ENCODE measurements around the gene DUSP8. TPM values are rescaled to one million over a fixed set of nuclear protein-coding genes. Genes with fewer than 3 reads are reported as not detected.

Gene DUSP8
- total RNA-seq, 1 donor from 2014 or later, result 2.4 TPM

DNA sequence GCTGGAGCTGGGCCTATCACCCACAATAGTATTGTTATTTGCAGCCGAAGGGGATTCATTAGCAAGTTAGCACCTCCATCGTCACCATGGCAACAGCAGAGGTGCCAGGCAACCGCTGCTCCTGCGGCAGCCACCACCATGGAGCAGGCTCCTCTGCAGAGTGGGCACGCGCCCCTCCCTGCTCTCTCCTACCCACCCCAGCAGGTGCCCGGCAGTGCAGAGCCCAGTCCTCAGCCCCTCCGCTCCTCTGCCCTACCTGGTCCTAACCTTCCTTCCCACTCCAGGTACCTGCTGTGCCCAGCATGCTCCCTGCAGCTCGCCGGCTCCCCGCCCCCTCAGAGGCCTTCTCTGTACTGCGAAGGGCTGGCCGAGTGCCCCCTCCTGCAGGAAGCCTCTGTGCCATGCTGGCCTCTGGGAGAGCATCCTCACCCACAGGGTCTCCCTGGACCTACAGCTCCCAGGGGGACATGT lies 3.6 kb downstream of the DUSP8 start:
- H3K36me3 Mint-ChIP-seq (ENCODE audit: low read depth), result no peaks in the 10 kb centered on the region
- H3K4me1 Mint-ChIP-seq (ENCODE audit: low read depth), result no peaks in the 10 kb centered on the region
- intact Hi-C loops (cut with micrococcal nuclease), result no loop called here
- H3K27me3 Mint-ChIP-seq (ENCODE audit: insufficient read depth), result peaks cover 16% of the 10 kb centered on the region
- H3K27ac Mint-ChIP-seq, result no peak overlapping the region
- no peaks in the 10 kb centered on the region for H3K9me3 Mint-ChIP-seq
- no peak overlapping the region for H3K4me3 Mint-ChIP-seq
- no peak for DNase-seq (ENCODE audit: low spot score)

DNA sequence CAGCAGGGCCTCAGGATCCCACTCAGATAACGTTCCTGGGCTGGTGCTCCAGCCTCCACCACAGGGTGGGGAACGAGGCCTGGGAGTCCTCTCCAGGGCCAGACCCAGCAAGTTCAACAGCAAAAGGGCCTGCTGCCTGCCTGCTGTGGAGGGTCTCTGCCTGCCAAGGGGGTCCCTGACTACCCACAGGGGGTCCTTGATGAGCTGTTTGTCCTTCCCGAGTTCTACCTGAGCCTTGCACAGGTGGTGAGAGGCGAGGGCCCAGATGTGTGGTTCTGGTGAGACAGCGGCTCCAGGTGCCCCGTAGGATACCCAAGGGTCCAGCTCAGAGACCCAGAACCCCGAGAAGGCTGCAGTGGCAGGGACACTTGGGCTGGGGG lies 4.4 kb downstream of the DUSP8 start:
- H3K27ac Mint-ChIP-seq, result no peak overlapping the region
- H3K36me3 Mint-ChIP-seq (ENCODE audit: low read depth), result no peaks in the 10 kb centered on the region
- H3K4me3 Mint-ChIP-seq, result no peak overlapping the region
- no peaks in the 10 kb centered on the region for H3K9me3 Mint-ChIP-seq
- H3K27me3 Mint-ChIP-seq (ENCODE audit: insufficient read depth), result peaks cover 14% of the 10 kb centered on the region
- H3K4me1 Mint-ChIP-seq (ENCODE audit: low read depth), result no peaks in the 10 kb centered on the region
- intact Hi-C loops (cut with micrococcal nuclease), result no loop called here
- no peak for DNase-seq (ENCODE audit: low spot score)

DNA sequence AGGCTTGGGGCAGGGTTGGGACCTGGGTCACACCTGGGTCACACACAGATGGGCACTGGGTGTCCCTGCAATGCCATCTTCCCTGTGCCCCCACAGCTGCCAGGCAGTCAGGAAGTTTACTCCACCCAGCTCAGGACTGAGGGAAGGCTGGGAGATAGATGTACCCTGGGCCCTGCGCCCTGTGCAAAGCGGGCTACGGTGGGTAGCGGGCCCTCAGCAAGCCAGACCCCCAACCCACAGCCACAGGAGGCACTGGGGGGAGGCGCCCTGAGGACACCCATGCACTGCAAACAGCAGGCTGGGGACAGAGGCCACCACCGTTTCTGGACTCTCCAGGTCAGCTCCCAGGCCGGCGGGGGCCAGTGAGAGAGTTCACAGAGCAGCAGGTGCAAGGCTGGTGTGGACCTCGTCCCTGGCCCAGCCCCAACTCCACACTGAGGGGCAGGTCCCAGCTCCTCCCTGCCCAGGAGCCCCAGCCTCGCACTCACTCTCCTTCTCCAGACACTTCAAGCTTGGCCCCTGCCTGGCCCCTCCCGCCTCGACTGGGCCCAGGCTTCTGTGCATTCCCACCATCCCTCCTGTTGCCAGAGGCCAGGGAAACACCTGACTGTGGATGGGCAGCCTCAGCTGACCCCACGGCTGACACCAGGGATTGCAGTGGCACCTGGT lies 4.9 kb downstream of the DUSP8 start:
- Mint-ChIP-seq H3K4me3 (no peak overlapping the region), H3K4me1 (ENCODE audit: low read depth) (no peaks in the 10 kb centered on the region), H3K27me3 (ENCODE audit: insufficient read depth) (peaks cover 14% of the 10 kb centered on the region), H3K27ac (no peak overlapping the region), H3K36me3 (ENCODE audit: low read depth) (no peaks in the 10 kb centered on the region), H3K9me3 (no peaks in the 10 kb centered on the region)
- no peak for DNase-seq (ENCODE audit: low spot score)
- intact Hi-C loops (cut with micrococcal nuclease), result no loop called here

DNA sequence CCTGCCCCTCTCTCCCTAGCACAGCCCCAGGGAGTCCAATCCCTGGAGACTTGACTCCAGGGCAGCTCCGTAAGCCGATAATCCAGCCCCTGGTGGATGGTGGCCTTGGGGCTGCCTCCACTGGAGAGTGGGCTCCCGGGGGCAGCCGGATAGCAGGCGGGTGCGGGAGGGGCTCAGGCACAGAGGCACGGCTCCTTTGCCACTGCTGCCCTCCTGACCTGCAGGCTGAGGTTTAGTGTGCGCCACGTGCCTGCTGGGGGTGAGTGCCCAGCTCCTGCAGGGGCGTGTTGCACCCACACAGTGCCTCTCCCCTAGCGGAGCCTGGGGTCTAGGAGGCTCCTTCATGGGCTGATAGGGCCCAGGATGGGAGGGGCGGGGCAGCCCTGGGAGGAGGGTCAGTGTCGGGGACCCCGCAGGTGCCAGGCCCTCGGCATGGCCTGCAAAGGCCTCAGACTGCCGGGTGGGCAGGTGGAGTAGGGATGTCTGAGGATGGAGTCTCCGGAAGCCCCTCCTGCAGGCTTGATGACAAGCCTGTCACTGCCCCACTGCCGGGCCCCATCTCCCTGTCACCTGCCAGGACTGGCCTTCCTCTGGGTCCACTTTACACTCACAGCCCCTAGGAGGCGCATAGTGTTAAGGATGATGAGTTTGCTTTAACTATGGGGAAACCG lies 5.6 kb downstream of the DUSP8 start:
- H3K9me3 Mint-ChIP-seq, result no peaks in the 10 kb centered on the region
- intact Hi-C loops (cut with micrococcal nuclease), result no loop called here
- H3K36me3 Mint-ChIP-seq (ENCODE audit: low read depth), result no peaks in the 10 kb centered on the region

DNA sequence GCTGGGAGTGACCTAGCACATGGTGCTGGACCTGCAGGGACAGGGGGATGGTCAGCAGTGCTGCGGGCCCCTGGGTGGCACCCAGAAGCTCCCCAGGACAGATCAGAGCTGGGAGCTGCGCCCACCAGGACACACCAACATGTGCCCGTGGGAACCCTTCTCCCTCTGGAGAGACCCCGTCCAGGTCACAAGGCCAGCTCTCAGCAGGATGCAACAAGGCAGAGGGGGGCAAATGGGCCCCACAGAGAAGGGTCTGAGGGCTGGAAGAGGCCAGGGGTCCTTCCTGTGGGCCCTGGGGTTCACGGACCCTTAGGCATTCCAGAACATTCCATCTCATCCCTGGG lies 6.2 kb downstream of the DUSP8 start:
- Mint-ChIP-seq H3K36me3 (ENCODE audit: low read depth) (no peaks in the 10 kb centered on the region), H3K27ac (no peak overlapping the region), H3K4me1 (ENCODE audit: low read depth) (no peaks in the 10 kb centered on the region), H3K9me3 (no peaks in the 10 kb centered on the region), H3K27me3 (ENCODE audit: insufficient read depth) (peaks cover 12% of the 10 kb centered on the region), H3K4me3 (no peak overlapping the region)
- intact Hi-C loops (cut with micrococcal nuclease), result no loop called here
- DNase-seq (ENCODE audit: low spot score), result no peak

More for the DNA sequence above, 5.6 kb downstream of the DUSP8 start:
- H3K4me3 Mint-ChIP-seq, result no peak overlapping the region
- DNase-seq (ENCODE audit: low spot score), result no peak
- no peaks in the 10 kb centered on the region for H3K4me1 Mint-ChIP-seq (ENCODE audit: low read depth)
- peaks cover 14% of the 10 kb centered on the region for H3K27me3 Mint-ChIP-seq (ENCODE audit: insufficient read depth)
- no peak overlapping the region for H3K27ac Mint-ChIP-seq

DNA sequence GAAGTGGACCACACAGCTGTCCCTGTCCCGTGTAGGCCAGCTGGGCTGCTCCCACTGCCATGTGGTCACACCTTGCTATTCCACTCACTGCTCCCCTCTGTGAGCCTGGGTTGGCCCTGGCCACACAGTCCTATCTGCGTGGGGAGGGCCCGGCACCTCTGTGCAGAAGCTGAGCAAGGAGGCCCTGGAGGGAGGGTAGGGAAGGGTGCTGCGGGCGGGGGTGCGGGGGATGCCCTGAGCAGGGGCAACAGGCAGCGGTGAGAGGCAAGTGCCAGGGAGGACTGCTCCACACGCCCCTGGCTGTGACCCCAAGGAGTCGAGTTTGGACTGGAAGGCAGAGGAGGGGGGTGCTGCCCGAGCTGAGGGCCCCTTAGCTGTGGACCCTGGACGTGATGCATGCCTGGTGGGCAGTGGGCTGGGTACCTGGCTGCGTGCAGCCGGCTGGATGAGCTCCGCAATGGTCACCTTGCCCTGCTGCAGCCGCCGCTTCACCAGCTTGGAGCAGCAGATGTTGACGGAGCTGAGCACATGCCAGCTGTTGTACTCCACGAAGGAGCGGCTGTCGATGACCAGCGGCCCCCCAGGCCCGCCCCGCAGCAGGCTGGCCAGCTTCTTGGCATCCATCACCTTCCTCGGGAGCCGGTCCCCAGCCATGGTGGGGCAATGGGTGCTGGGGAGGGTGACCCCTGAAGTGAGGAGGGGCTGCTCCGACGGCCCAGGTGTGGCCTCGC lies 6.7 kb downstream of the DUSP8 start:
- H3K36me3 Mint-ChIP-seq (ENCODE audit: low read depth), result no peaks in the 10 kb centered on the region
- H3K4me3 Mint-ChIP-seq, result no peak overlapping the region
- DNase-seq (ENCODE audit: low spot score), result no peak
- no peaks in the 10 kb centered on the region for H3K4me1 Mint-ChIP-seq (ENCODE audit: low read depth)
- no peak overlapping the region for H3K27ac Mint-ChIP-seq
- H3K27me3 Mint-ChIP-seq (ENCODE audit: insufficient read depth), result peaks cover 9% of the 10 kb centered on the region
- H3K9me3 Mint-ChIP-seq, result no peaks in the 10 kb centered on the region
- intact Hi-C loops (cut with micrococcal nuclease), result no loop called here

DNA sequence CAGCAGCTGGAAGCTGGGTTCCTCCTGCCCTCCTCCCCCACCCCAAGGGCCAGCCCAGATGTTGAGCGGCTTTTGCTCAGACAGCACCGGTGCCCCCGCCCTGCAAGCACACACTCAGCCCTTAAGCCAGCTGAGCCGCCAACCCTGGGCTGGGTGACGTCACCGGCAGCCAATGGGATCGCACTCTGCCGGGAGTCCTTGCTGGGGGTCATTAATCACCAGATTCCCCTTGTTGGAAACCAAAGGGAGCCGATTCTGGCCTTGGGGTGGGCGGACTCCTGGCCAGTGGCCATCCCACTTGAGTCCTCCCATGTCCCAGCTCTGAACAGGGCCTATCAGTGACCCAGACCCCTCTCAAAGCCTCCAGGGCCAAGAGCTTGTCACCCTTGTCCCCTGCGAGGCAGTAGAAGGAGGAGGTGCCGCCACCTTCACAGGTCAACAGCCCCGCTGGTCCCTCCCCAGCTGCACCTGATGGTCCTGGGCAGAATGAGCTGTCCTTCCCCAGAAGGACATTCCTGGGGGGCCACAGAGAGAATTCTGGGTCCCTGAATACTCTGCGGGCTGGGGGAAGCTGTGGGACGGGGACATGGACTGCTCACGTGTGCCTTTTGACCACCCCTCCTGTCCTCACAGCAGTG lies 7.4 kb downstream of the DUSP8 start:
- Mint-ChIP-seq H3K9me3 (no peaks in the 10 kb centered on the region), H3K27me3 (ENCODE audit: insufficient read depth) (peaks cover 5% of the 10 kb centered on the region), H3K36me3 (ENCODE audit: low read depth) (no peaks in the 10 kb centered on the region), H3K4me1 (ENCODE audit: low read depth) (no peaks in the 10 kb centered on the region), H3K4me3 (no peak overlapping the region), H3K27ac (no peak overlapping the region)
- DNase-seq (ENCODE audit: low spot score), result no peak
- intact Hi-C loops (cut with micrococcal nuclease), result no loop called here

DNA sequence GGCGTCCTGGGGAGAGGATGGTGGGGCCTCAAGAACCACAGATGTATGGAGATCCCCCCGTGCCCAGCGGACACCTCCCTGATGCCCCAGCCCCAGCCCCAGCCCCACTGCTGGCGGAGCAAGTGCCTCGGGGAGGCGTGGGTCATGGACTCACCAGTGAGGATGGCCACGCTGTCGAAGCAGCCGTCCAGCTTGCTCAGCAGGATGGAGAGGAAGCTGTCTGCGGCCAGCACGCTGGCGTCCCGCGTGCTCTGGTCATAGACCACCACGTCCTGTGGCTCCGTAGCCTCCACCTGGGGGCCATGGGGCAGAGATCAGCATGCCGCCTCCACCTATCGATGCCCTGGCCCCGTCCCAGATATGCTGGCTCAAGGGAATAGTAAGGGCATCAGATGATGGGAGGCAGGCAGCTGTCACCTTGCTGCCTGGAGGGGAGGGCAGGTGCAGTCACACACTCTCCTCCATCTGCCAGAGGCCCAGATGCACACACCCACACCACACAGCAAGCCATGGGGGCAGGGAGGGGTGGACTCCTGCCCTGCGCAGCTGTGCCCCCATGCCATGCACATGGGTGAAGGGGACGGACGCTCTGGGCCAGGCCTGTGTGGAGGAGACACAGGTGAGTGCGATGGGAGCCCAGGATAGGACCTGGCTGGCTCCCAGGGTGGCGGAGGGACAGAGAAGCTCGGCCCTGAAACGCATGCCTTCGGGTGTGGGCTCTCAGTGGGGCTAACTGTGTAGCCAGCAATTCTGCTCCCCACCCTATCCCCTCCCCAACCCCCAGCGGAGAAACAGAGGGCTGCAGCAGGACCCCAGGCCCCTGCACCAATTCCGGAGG lies 8.2 kb downstream of the DUSP8 start:
- H3K27ac Mint-ChIP-seq, result no peak overlapping the region
- no peaks in the 10 kb centered on the region for H3K4me1 Mint-ChIP-seq (ENCODE audit: low read depth)
- H3K27me3 Mint-ChIP-seq (ENCODE audit: insufficient read depth), result no peaks in the 10 kb centered on the region
- no peaks in the 10 kb centered on the region for H3K9me3 Mint-ChIP-seq
- H3K4me3 Mint-ChIP-seq, result no peak overlapping the region
- DNase-seq (ENCODE audit: low spot score), result no peak
- H3K36me3 Mint-ChIP-seq (ENCODE audit: low read depth), result no peaks in the 10 kb centered on the region
- intact Hi-C loops (cut with micrococcal nuclease), result no loop called here

DNA sequence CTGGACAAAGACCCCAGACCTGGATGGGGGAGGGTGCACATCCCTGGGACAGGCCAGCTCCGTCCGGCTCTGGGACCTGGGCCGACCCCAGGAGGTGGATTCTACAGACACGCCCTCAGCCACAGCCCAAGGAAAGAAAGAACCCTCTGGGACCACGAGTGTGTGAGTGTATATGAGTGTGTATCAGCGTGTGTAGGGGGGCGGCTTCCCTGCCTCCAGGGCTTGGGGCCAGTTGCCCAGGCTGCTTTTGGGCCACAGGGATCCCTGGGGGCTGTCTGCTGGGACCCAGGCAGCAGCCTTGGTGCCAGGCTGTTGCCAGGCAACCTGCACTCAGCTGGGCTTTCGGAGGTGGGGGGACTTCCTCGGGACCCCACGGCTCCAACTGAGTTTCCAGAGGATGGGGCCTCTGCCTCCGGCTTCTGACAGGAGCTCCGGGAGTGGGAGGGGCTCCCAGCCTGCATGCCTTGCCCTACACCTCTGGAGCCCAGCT lies 8.9 kb downstream of the DUSP8 start:
- Mint-ChIP-seq H3K27ac (no peak overlapping the region), H3K4me3 (no peak overlapping the region), H3K4me1 (ENCODE audit: low read depth) (no peaks in the 10 kb centered on the region), H3K9me3 (no peaks in the 10 kb centered on the region), H3K27me3 (ENCODE audit: insufficient read depth) (no peaks in the 10 kb centered on the region), H3K36me3 (ENCODE audit: low read depth) (no peaks in the 10 kb centered on the region)
- intact Hi-C loops (cut with micrococcal nuclease), result no loop called here
- DNase-seq (ENCODE audit: low spot score), result no peak

DNA sequence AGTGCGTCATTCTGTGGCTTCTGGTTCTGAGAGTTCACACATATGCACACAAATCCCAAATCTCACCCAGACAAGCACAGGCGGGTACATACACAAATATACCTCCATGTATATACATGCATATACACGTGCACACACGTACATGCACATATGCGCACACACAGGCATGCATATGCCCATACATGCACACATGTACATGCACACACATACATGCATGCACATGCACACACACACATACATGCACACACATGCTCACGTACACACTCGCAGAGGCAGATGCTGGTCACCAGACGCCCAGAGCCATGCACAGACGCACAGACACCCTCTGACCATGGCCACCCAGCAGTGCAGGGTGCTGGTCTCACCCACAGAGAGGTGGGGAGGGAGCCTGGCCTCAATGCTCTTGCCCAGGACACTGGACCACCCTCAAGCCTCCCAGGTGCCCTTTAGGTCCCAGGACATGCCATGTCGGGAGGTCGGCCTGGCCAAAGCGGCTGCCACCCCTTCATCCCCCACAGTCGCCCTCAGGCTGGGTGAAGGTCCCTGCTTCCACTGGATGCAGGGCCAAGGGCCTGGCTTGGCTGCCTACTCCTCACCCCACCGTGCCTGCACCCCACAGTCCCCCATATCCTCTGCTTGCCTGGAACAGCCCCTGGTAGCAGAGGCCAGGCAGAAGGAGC lies 9.5 kb downstream of the DUSP8 start:
- DNase-seq (ENCODE audit: low spot score), result no peak
- Mint-ChIP-seq H3K27me3 (ENCODE audit: insufficient read depth) (no peaks in the 10 kb centered on the region), H3K4me3 (no peak overlapping the region), H3K36me3 (ENCODE audit: low read depth) (no peaks in the 10 kb centered on the region), H3K4me1 (ENCODE audit: low read depth) (no peaks in the 10 kb centered on the region), H3K27ac (no peak overlapping the region), H3K9me3 (no peaks in the 10 kb centered on the region)
- intact Hi-C loops (cut with micrococcal nuclease), result no loop called here

DNA sequence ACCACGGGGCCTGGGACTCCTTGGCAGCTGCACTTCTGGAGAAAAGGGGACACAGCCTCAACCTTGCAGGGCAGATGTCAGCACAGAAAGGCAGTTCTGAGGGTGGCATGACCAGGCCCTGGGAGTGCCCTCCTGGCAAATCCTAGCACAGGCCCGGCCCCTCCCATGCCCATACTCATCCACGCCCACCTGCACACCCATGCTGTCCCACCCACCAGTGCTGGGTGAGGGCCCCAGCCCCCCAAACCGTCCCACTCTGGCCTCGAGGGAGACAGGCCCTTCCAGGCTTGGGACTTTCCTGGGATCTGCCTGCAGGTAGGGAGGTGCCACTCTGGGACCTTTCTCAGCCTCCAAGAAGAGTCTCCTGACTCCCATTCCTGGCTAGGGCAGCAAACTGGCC lies 10.1 kb downstream of the DUSP8 start:
- H3K36me3 Mint-ChIP-seq (ENCODE audit: low read depth), result no peaks in the 10 kb centered on the region
- H3K4me1 Mint-ChIP-seq (ENCODE audit: low read depth), result no peaks in the 10 kb centered on the region
- H3K27me3 Mint-ChIP-seq (ENCODE audit: insufficient read depth), result no peaks in the 10 kb centered on the region
- no peak for DNase-seq (ENCODE audit: low spot score)
- H3K4me3 Mint-ChIP-seq, result no peak overlapping the region
- intact Hi-C loops (cut with micrococcal nuclease), result no loop called here
- H3K9me3 Mint-ChIP-seq, result no peaks in the 10 kb centered on the region
- H3K27ac Mint-ChIP-seq, result no peak overlapping the region

DNA sequence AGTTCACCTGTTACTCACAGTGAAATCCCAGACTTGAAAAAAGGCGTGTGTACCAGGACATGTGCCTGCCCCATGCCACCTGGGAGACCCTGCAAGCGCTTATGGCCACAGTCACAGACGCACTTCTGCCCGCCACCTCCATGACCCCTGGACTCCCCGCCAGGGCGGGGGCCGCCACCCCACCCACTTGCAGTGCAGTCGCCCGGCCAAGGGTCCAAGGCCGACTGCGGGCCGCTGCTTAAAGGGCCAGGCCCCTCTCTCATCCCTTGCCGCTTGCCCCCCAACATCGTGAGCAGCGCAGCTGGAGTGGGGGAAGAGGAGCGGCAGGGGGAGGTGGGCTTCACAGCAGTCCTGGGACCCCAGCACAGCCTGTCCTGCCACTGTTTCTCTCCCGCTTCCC lies 10.8 kb downstream of the DUSP8 start:
- Mint-ChIP-seq H3K4me1 (ENCODE audit: low read depth) (no peaks in the 10 kb centered on the region), H3K9me3 (no peaks in the 10 kb centered on the region), H3K4me3 (no peak overlapping the region), H3K27ac (no peak overlapping the region), H3K27me3 (ENCODE audit: insufficient read depth) (no peaks in the 10 kb centered on the region), H3K36me3 (ENCODE audit: low read depth) (no peaks in the 10 kb centered on the region)
- intact Hi-C loops (cut with micrococcal nuclease), result no loop called here
- no peak for DNase-seq (ENCODE audit: low spot score)

Measured in activated T-helper 1 cell treated with anti-CD3 and anti-CD28 coated beads, Interleukin-12 subunit alpha, Interleukin-12 subunit beta, Interleukin-2, Interleukin-4 antibody, amounts not matched to agents 30 ng/mL and 10 ng/mL and 1 ng/mL, durations not matched to agents 14 hours and 24 hours and 36 hours (primary cell).